Cardiac fibroblast (primary cell): ENCODE measurements around the gene KRT8.
A peak's percentile ranks its signal among the peaks of the same experiment; 100 is the strongest.
"Not testable (repeated sequence)": the region's sequence is repeated elsewhere in the genome, so short reads cannot be mapped to it uniquely, and the experiment has no call there.

Source experiments
- DNase-seq, 2 donors: peaks; one replicate each; pipeline versions ENCODE4 v3.0.0 to v3.0.0-alpha.2; 2010; ENCODE audit warnings: low read depth in 2 of 2
- H3K4me3 ChIP-seq, 2 donors: replicated peaks in 1 of 2; 1 replicate in 1 of 2; 2 replicates in 1 of 2; pipeline ENCODE4 v1.5.1; 2011; ENCODE audit warnings: low read depth in 2 of 2, low read length in 2 of 2, mild to moderate bottlenecking in 2 of 2, moderate library complexity in 1 of 2
- CTCF ChIP-seq: IDR thresholded peaks from one replicate; pipeline ENCODE4 v1.5.1; 2011; ENCODE audit warnings: low read depth, mild to moderate bottlenecking, low read length, inconsistent platforms

Gene KRT8

GRCh38 chr12:52860102-52860823 is 44.6 kb downstream of the KRT8 start:
- DNase-seq, result peak; percentile 86 to 87
- no peak for TF ChIP-seq CTCF
- H3K4me3 ChIP-seq, result no peak overlapping the region

- no peak overlapping the region for H3K4me3 ChIP-seq
- no peak for TF ChIP-seq CTCF
- no peak for DNase-seq
Measured at GRCh38 chr12:52857500-52857899, 47.4 kb downstream of the KRT8 start.

- DNase-seq, result no peak
- H3K4me3 ChIP-seq, result no peak overlapping the region
- no peak for TF ChIP-seq CTCF
Measured at GRCh38 chr12:52856787-52857186, 48.1 kb downstream of the KRT8 start.

GRCh38 chr12:52856077-52856476 is 48.8 kb downstream of the KRT8 start:
- DNase-seq, result not testable (repeated sequence)

GRCh38 chr12:52851787-52852186 is 53.1 kb downstream of the KRT8 start:
- DNase-seq, result no peak
- no peak overlapping the region for H3K4me3 ChIP-seq
- TF ChIP-seq CTCF, result no peak

More at GRCh38 chr12:52856077-52856476, 48.8 kb downstream of the KRT8 start:
- not testable (repeated sequence) for H3K4me3 ChIP-seq

- H3K4me3 ChIP-seq, result no peak overlapping the region
- no peak for DNase-seq
Measured at GRCh38 chr12:52850681-52851080, 54.2 kb downstream of the KRT8 start.

GRCh38 chr12:52849511-52849910 is 55.4 kb downstream of the KRT8 start:
- H3K4me3 ChIP-seq, result no peak overlapping the region
- no peak for DNase-seq
- no peak for TF ChIP-seq CTCF

More at GRCh38 chr12:52850681-52851080, 54.2 kb downstream of the KRT8 start:
- TF ChIP-seq CTCF, result no peak
